ENCODE measurements around the gene MYB.
"Not testable (repeated sequence)": the region's sequence is repeated elsewhere in the genome, so short reads cannot be mapped to it uniquely, and the experiment has no call there.

The MYB gene

DNA sequence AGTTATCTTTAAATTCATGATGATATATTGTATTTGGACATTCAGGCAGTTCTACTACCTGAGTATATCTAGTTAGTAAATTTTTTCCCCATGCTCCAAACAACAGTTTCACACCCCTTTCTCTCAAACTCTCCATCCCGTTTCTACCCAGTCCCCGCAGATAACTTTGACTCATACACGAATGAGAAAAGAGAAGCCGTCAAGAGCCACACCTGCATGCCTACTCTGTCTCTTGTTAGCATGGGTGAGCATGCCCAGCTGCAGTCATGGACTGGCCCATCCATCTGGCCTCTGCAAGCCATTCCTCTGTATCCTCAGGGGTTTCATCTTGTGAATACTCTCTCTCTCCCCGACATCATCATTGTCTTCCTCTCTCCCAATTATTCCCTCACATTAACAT lies 41.5 kb downstream of the MYB start:
- no peak for DNase-seq
- no peak for ATAC-seq

DNA sequence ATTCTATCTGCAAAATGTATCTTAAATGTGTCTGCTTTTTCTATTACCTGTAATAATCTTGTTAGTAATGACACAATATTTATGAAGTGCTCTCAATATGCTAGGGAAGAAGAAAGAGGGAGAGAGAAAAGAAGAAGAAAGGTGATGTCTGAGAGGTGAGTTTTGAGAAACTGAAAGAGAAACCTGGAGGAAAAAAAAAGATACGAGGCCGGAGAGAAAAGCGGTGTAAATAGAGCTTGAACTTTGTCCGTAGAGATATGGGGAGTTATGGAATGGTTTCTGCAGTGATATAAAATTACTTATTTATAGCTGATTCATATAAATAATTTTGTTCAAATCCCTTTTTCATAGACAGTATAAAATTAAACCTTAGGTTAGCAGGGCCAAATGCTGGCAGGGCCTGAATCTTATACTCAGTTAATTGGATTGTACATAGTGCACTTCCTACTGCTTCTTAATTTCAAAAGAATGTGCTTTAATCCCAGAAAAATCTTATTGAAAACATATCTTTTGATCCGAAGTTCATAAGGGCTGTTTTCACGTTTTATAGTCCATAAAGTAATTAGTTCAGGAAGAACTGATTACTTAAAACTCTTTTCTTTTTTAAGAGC lies 43.0 kb downstream of the MYB start:
- no peak for ATAC-seq
- DNase-seq, result no peak

DNA sequence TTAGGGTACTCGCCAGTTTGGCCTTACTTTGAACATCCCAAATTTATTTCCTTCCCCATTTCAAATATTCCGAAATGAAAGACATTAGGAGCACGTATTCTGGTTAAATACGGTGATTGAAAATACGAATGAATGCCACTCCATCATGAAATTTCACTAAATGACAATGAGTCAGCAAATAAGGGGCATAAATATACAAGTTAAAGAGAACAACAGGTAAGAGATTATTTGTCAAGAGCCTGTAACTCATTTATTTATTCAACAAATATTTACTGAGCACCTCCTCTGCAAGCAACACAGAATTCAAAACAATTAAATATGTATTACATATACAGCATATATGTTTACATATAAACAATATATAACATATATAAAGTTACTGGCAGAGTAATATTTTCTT lies 44.8 kb downstream of the MYB start:
- DNase-seq, result no peak
- no peak for ATAC-seq

DNA sequence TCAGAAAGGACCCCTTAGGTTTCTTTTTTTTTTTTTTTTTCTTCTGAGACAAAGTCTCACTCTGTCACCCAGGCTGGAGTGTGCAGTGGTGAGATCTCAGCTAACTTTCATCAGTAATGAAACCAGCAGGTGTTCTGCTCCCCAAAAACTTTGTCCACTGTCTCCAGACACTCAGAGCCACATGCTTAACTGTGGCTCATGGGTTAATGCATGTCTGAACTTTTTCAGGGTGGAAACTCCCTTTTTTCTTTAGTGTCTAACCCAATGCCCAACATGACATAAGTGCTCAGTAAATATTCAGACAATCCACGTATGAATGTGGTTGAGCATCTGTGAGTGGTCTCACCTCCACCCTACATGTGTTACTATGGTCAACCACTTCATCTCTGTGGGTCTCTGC lies 45.4 kb downstream of the MYB start:
- ATAC-seq, result no peak
- DNase-seq, result no peak

DNA sequence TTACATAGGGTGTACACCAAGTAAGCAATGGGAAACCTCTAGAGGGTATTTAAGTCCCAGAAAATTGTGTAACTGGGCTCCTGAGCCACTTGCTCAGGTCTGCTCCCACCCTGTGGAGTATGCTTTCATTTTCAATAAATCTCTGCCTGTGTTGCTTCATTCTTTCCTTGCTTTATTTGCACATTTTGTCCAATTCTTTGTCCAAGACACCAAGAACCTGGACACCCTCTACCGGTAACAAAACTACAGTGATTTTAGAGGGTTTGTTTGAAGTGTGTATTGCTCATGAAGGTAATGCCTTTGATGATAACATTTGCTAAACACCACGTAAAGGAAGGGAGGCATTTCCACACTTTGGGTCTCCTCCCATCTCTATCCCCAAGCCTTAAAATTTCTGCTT lies 46.2 kb downstream of the MYB start:
- ATAC-seq (no peak), DNase-seq (no peak)

DNA sequence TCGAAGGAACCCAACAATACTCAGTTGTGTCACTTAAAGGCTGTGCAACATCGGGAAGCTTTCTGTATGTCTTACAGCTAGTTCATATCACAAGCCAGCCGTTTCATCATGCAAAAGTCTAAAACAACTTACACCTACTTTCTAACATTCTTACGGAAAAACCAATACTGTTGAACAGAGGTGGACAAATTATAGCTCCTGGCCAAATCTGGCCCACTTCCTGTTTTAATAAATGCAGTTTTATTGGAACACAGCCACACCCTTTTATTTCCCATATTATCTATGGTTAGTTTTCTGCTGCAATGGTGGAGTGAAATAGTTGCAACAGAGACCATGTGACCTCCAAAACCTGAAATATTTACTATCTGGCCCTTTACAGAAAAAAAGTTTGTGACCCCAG lies 46.6 kb downstream of the MYB start:
- ATAC-seq, result no peak

DNA sequence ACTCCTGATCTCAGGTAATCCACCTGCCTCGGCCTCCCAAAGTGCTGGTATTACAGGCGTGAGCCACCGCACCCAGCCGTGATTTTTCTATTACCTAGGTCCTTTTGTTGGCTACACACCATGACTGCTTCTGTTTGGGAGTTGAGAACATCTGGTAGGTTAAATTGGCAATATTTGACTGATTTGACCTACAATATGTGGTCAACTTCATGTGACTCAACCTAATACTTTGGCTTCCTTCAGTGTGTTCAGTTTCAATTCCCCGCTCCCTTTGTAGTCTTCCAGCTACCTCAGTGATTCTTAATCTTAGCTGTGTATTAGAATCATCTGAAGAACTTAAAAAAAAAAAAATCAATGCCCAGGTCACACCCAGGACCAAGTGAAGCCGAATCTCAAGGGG lies 47.4 kb downstream of the MYB start:
- DNase-seq, result no peak
- ATAC-seq, result no peak

More for the DNA sequence above, 46.6 kb downstream of the MYB start:
- DNase-seq, result no peak

DNA sequence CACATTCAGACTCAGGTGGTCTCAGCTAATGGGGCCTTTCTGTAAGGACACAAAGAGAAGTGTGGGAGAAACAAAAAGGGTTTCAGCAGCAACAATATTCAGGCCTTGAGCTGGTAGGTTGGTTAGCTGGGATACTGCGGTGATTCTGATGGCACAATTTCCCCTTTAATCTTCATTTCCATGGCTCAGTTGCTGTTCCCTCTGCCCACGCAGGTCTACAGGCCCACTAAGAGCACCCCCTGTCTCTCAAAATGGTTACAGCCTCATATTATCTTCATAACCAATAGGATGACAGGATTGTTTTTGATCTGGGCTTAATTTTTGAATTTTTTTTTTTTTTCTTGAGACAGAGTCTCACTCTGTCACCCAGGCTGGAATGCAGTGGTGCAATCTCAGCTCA lies 48.9 kb downstream of the MYB start:
- ATAC-seq (no peak), DNase-seq (no peak)

DNA sequence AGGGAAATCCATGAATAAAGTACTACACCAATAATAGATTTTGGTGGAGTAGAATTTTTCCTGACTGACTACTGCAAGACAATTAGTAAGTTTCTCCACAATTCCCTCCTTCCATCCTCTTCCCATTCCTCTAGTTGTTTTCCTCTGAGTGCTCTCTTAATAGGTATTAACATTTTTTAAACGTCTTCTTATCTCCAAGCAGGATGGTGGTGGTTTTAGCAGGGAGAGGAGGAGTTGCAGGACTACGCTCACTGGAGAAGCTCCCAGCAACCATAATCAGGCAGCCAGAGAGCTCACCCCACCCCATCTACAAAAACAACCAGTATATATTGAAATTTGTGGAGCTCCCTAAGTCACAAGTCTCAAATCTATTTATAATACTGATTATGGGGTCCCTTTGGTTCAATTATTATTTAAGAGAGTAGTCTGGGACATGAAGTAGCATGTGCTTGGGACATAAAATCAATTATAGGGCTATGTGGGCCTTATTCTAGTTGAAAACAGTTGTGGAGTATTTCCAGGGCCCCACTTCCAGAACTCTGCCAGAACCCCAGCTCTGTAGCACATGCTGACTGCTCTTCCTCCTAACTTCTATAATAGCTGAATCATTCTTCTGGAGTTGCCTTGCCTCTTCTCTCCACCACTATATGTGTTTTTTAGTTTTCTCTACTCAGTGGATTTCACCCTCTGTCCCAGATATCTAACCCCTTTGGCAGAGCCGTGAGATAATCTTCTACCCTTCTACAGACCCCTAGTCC lies 49.8 kb downstream of the MYB start:
- ATAC-seq, result peak; percentile 2
- DNase-seq, result no peak

DNA sequence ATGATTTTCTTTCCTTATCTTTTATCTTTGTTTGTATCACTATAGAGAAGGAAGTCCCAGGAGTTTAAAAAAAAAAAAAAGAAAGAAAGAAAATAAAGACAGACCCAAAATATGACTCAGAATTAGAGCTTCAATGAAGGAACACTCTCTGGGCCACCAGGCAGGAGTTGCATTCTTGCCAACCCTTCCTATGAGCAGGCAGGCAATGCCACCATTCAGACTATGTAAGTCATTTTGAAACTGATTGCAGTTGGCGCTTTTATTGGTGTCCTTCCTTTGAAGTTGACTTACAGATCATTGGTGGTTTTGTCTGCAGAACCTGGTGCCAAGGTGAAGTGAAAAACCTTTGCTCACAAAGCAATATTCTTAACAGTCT lies 50.3 kb downstream of the MYB start:
- no peak for DNase-seq
- ATAC-seq, result peak; percentile 85

DNA sequence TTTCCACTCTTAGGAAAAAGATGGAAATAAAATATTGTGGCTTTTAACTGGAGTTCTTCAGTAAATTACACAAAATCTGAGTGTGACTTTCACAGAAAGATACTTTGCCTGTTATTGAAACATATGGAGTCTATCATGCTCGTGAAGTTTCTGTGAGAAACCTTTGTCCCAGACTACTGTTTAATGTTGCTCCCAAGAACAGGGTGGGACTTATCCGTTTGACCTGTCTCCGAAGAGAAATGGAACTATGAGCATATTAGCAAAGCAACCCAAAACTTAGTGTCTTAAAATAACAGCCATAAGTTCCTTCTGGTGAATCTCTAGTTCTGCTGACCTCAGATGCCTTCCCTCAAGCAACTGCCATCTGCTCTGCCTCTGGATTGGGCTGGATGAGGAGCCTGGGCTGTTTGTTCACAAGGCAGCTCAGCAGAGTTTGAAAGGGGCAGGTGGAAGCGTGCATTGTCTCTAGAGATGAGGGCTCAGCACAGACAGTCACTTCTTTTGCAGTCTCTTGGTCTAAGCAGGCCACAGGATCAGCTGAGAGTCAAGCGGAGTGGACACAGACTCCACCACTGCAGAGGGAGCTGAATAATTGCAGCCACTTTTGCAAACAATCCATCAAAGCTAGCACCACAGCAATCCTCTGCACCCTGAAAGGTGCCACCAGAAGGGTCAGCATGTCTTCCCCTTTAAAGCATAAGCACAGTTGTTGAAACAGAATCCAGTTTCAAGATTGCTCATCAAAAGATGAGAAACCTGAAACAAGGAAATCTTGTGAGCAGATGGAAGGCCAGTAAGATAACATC lies 52.8 kb downstream of the MYB start:
- no peak for DNase-seq
- no peak for ATAC-seq

DNA sequence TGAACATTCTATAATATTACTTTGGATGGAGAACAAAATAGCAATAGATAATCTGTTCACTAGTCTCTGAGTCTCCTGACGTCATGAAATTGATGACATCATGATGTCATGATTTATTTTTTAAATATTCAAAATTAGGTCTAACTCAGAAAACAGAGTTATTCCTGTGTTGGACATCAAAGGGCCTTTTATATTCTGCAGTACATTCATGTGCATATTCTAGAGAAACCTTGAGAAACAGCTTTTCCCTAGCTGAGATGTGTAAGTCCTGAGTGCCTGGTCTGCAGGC lies 53.3 kb downstream of the MYB start:
- no peak for ATAC-seq
- no peak for DNase-seq

DNA sequence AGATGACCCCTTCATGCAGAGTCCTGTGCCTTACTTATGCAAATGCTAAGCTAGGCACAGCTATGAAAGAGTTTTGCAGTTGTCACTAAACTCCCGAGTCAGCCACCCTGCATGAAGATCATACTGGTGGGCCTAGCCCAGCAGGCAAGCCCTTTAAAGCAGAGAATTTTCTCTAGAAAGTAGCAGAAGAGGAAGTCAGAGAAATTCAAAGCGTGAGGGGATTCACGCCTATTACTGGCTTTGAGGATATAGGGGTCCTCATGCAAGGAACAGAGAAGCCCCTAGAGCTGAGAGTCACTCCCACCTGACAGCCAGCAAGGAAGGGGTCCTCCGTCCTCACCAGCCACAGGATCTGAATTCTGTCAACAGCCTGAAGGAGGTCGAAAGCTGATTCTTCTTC lies 54.6 kb downstream of the MYB start:
- DNase-seq (no peak), ATAC-seq (no peak)

DNA sequence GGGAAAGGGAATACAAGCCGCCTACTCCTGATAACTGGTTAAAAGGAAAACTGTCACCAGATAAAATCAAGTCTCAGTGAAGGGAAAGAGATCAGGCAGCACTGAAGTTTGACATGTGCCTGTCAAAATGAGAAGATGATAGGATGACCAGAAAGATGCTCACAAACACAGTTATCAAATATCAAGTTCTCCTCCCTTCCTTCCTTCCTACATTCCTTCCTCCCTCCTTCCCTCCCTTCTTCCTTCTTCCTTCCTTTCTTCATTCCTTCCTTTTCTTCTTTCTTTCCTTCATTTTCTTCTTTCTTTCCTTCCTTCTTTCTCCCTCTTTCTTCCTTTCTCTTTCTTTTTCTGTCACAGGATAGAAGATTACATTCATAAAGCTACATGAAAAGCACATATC lies 55.2 kb downstream of the MYB start:
- ATAC-seq, result no peak
- no peak for DNase-seq

DNA sequence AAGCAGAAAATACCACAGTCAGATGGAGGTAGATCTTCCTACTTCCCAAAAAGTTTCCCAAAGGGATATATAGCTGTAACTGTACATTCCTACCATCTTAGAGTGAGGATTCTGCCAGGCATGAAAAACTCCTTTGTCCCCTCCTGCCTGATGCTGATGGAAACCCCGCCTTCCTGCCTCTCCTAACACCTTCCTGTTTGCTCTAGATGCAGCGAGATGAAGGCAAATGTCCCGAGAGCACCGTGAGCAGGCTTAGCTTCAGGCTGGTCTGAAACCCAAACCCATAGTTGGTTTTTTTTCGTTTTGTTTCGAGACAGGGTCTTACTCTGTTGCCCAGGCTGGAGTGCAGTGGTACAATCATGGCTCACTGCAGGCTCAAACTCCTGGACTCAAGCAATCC lies 55.6 kb downstream of the MYB start:
- DNase-seq (no peak), ATAC-seq (no peak)

DNA sequence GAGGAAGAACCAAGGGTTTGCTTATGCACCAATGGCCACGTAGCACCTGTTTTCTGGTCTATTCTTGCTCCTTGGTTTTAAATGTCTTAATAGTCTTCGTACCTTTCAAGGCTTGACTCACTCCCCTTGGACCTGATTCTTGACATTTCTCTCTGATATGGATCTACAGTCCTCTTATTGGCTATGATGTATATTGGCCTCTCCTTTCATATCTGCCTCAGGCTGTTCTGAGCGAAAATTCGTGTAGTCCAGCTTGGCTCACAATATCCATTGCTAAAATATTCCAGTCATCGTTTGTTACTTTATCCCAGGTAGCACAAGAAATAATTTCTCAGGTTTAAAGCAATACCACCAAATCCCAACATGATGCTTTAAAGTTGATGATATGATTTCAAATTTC lies 59.6 kb downstream of the MYB start:
- no peak for DNase-seq
- ATAC-seq, result no peak

DNA sequence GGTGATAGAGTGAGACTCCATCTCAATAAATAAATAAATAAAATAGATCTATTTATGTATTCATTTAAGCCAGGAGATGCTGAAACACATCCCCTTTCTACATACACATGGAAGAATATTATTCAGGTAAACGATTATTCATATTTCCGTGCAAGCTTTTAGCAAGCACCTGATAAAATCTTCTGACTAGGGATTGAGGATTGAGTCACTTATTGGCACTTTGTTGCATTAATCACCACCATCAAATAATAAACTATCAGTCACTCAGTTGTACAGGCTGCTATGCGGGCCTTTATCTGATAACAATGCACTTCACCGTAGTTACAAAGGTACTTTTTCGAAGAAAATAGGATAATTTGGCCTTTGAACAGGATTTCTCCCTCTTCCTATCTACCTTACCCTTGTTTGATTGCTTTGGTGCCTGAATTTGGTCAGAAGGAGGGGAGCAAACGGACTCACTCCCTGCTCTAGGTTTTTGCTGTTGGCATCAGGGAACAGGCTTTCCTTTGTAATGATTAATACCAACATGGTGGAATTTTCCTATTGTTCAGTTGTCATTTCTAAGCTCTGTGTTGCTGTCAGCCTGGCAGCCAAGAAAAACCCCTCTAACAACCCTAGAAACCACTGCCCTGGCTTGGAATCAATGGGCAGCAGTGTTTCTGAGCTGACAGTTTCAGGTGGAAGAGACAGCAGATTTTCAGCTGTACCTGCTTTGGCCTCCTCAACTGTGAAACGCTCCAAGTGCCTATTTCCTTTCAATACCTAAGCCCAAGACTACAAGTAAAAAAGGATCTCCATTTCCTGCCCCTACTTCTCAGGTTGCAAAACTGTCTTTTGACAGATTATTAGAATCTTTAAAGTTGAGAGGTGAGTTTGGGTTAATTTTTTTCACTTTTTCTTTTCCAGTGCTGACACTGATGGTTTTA lies 63.0 kb downstream of the MYB start:
- no peak for DNase-seq
- ATAC-seq, result no peak

DNA sequence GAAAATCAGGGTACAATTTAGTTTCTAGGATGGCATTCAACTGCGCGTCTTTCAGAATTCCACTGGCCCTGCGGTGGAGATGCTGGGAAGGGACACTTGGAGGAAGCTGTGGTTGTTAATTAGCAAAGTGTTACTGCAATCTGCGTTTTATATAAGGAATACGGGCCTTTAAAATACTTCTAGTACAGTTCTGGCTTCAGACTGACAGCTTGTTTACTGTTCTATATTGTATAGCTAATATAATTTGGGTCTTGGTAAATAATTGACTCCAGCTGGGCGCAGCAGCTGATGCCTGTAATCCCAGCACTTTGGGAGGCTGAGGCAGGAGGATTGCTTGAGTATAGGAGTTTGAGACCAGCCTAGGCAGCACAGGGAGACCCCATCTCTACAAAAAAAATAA lies 63.7 kb downstream of the MYB start:
- ATAC-seq (no peak), DNase-seq (no peak)

DNA sequence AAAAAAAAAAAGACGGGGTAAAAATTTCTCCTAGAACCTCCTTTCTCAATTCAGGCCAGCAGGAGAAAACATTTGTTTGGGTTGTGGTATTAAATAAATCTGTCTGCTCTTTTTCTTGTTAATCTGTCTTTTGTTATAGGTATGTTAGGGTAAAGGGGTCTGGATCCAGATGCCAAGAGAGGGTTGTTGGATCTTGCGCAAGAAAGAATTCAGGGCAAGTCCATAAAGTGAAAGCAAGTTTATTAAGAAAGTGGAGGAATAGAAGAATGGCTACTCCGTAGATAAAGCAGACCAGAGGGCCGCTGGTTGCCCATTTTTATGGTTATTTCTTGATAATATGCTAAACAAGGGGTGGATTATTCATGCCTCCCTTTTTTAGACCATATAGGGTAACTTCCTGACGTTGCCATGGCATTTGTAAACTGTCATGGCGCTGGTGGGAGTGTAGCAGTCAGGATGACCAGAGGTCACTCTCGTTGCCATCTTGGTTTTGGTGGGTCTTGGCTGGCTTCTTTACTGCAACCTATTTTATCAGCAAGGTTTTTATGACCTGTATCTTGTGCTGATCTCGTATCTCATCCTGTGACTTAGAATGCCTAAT lies 65.4 kb downstream of the MYB start:
- not testable (repeated sequence) for ATAC-seq, DNase-seq

DNA sequence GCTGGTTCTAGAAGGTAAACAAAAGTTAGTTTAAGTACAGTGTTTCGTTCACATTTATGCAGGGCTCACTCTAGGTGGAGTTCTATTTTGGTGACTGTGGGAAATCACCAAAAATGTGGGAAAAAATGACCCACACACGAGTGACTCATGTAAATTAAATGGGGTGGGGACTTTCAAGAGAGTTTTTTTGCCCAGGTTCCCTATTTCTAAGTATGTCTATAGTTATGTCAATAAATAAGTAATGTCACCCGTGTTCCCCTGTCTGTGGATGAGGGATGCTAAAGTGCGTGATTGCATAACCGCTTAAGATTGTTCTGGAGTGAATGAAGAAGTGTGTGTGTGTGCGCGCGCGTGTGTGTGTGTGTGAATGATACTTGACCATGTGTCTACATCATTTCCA lies 69.1 kb downstream of the MYB start:
- no peak for DNase-seq
- no peak for ATAC-seq

DNA sequence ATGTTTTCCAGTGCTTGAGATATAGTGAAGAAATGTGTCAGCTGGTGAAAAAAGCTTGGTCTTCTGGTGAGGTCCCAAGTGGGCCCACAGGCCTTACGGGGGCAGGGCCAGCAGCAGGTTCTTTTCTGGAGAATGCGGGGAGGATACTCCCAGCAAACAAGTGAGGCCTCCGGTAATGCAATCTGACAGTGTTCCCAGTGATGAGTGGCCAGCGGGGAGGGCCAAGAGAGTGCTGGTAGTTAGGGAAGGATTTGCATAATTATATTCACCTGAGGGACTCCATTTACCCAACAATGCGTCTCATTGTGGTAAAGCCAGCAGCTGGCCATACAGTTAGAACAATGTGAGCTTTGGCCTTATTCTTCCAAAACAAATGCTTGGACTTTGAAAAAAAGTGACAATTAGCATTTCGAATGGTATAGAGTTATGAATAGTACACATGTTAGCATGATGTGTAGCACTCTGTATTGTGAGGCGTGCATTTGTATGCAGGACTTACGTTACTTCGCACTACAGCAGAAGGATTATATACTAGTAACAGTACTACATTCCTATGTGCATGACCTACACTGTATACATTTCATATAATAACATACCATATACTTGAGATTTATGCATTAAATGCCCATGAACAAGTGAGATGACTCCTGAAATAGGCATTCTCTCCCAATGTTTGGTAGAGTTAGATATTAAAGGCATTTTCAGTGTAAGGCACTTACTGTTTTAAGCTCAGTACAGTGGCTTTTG lies 69.8 kb downstream of the MYB start:
- ATAC-seq, result no peak

More for the DNA sequence above, 69.8 kb downstream of the MYB start:
- DNase-seq, result no peak

All from stimulated activated naive CD8-positive, alpha-beta T cell treated with anti-CD3 and anti-CD28 coated beads, Interleukin-15, Interleukin-2, amounts not matched to agents 100 U/mL and 50 U/mL, for 24 hours (primary cell).